GM12878 (cell line): Measurements from ENCODE around the gene EMID1. TPM values are rescaled to one million over a fixed set of nuclear protein-coding genes. Genes with fewer than 3 reads are reported as not detected.

ENCODE experiments used
- ATAC-seq: fragments of 200-7000 bp; cut with Tn5 transposase; 3 replicates; pipeline ENCODE4 v1.9.1; 2020; ENCODE audit warnings: mild to moderate bottlenecking, moderate library complexity
- BruUV-seq: library from RNA; stranded (reverse); fragments of 400-500 nt; replicated peaks from 2 replicates; lab custom pipeline; 2021; lab: Mats Ljungman, UMichigan
- CTCF ChIA-PET: fragments of 300-600 bp; sonication (Branson Sonifier 250); formaldehyde crosslinking; extraction: SDS; loops from one replicate; lab custom pipeline; 2021; ENCODE audit warnings: inconsistent platforms; lab: Yijun Ruan, JAX
- POLR2A ChIA-PET: fragments of 350-600 bp; formaldehyde crosslinking; extraction: SDS; loops from one replicate; lab custom pipeline; 2021; ENCODE audit warnings: inconsistent platforms; lab: Charles Lee
- RAD21 ChIA-PET: fragments of 300-600 bp; sonication (Branson Sonifier 250); formaldehyde crosslinking; loops from one replicate; lab custom pipeline; 2023; ENCODE audit warnings: antibody characterized with exemption; ENCODE audit not compliant: unreplicated experiment; lab: Charles Lee
- SMC1A ChIA-PET: fragments of 300-600 bp; sonication (Branson Sonifier 250); formaldehyde crosslinking; loops from one replicate; lab custom pipeline; 2023; ENCODE audit not compliant: unreplicated experiment, uncharacterized antibody; lab: Charles Lee
- DNase-seq: peaks from one replicate; pipeline ENCODE4 v3.0.0-alpha.2; 2011; ENCODE audit warnings: low read depth, low spot score
- FAIRE-seq: peaks from 3 replicates; lab custom pipeline; 2011; peaks lifted over from hg19 to GRCh38; lab: Jason Lieb, UNC
- H2AFZ ChIP-seq: 2 replicates; pipeline ENCODE4 v1.6.0; 2011; ENCODE audit warnings: low read depth, low read length, control low read depth; ENCODE audit not compliant: control insufficient read depth
- H3K27ac ChIP-seq: 2 replicates; pipeline ENCODE4 v1.5.1; 2011; ENCODE audit warnings: control low read depth; ENCODE audit not compliant: control insufficient read depth, insufficient read depth
- H3K27me3 ChIP-seq, 2 experiments: replicated peaks in 1 of 2; 2 replicates each; pipeline versions ENCODE4 v1.6.0 to v1.6.1; 2011; ENCODE audit warnings: low read length in 1 of 2; ENCODE audit not compliant: control insufficient read depth in 2 of 2, insufficient read depth in 2 of 2
- H3K36me3 ChIP-seq, 2 experiments: 2 replicates each; pipeline ENCODE4 v1.5.1; 2011; ENCODE audit warnings: low read length in 1 of 2; ENCODE audit not compliant: control insufficient read depth in 2 of 2, insufficient read depth in 2 of 2
- H3K4me1 ChIP-seq: 2 replicates; pipeline ENCODE4 v1.6.1; 2011; ENCODE audit warnings: mild to moderate bottlenecking, low read length, moderate library complexity, mixed read lengths; ENCODE audit not compliant: control insufficient read depth, insufficient read depth
- H3K4me2 ChIP-seq: 2 replicates; pipeline ENCODE4 v1.6.0; 2011; ENCODE audit warnings: control low read depth; ENCODE audit not compliant: control insufficient read depth, insufficient read depth
- H3K4me3 ChIP-seq: fragments of 200-600 bp; sonication (generic); 2 replicates; pipeline ENCODE4 v1.5.1; 2016
- H3K79me2 ChIP-seq: 2 replicates; pipeline ENCODE4 v1.6.0; 2011; ENCODE audit warnings: low read length; ENCODE audit not compliant: control insufficient read depth, insufficient read depth
- H3K9ac ChIP-seq: 2 replicates; pipeline ENCODE4 v1.8.0; 2011; ENCODE audit warnings: low read length, control low read depth, mixed read lengths; ENCODE audit not compliant: control insufficient read depth, insufficient read depth
- H3K9me3 ChIP-seq: replicated peaks from 3 replicates; pipeline ENCODE4 v1.5.1; 2011; ENCODE audit warnings: mild to moderate bottlenecking, low read length; ENCODE audit not compliant: control insufficient read depth, insufficient read depth
- H4K20me1 ChIP-seq: 2 replicates; pipeline ENCODE4 v1.6.0; 2011; ENCODE audit not compliant: control insufficient read depth, insufficient read depth
- EGR1 ChIP-seq, 2 experiments: IDR thresholded peaks; 1 replicate in 1 of 2; 2 replicates in 1 of 2; pipeline ENCODE4 v1.6.1; 2011 to 2012; ENCODE audit warnings: low read depth in 2 of 2, low read length in 2 of 2, borderline replicate concordance in 1 of 2, mild to moderate bottlenecking in 1 of 2, moderate library complexity in 1 of 2
- PML ChIP-seq: IDR thresholded peaks from 2 replicates; pipeline ENCODE4 v1.6.1; 2012; ENCODE audit warnings: low read length, inconsistent platforms
- POLR2AphosphoS2 ChIP-seq: IDR thresholded peaks from 2 replicates; pipeline ENCODE4 v1.6.1; 2011; ENCODE audit warnings: low read depth, mild to moderate bottlenecking, low read length, improper control_type of control experiment, moderate library complexity
- RUNX3 ChIP-seq: IDR thresholded peaks from 2 replicates; pipeline ENCODE4 v1.6.1; 2012; ENCODE audit warnings: low read length, inconsistent platforms
- SMARCA5 ChIP-seq: fragments of 450-650 bp; IDR thresholded peaks from 2 replicates; pipeline ENCODE4 v1.6.1; 2017; ENCODE audit warnings: mild to moderate bottlenecking
- STAT1 ChIP-seq: fragments of 450-650 bp; conservative IDR thresholded peaks from 2 replicates; pipeline ENCODE4 v1.6.1; 2014; ENCODE audit warnings: antibody characterized with exemption, mild to moderate bottlenecking
- ZNF217 ChIP-seq: fragments of 450-650 bp; IDR thresholded peaks from 2 replicates; pipeline ENCODE4 v1.6.1; 2017; ENCODE audit warnings: antibody characterized with exemption, mild to moderate bottlenecking
- WGBS: methylation state at CpG from one replicate; pipeline ENCODE4 v1.1.6; 2016; ENCODE audit warnings: low lambda C conversion rate; ENCODE audit not compliant: insufficient replicate concordance, insufficient coverage; ENCODE audit errors: missing lambda C conversion rate; 5-methylcytosine and 5-hydroxymethylcytosine counted together
- in situ Hi-C: fragments of 300-500 bp; cut with MboI; formaldehyde crosslinking; loops from 9 replicates; pipeline ENCODE4 v1.14.3; 2018; ENCODE audit warnings: mixed read lengths
- intact Hi-C: fragments of 100-400 bp; cut with micrococcal nuclease; formaldehyde crosslinking; loops from one replicate; pipeline ENCODE4 v1.14.2; 2022; ENCODE audit not compliant: unreplicated experiment
- polyA plus RNA-seq, 11 experiments: library from polyadenylated mRNA; depleted of rRNA in 4 of 11; unstranded in 6 of 11; stranded (reverse) in 5 of 11; fragments of >200 nt; fragmentation: Nextera tagmentation in 4 of 11; fragmentation: Illumina TruSeq in 1 of 11; extraction: Ambion mirVana in 4 of 11; extraction: Trizol in 1 of 11; gene quantifications; 1 replicate in 1 of 11; 2 replicates in 10 of 11; pipeline versions ENCODE4 v1.2.1 to v1.2.3, GENCODE V29; 2011 to 2016; ENCODE audit warnings: inconsistent platforms in 2 of 11, missing spikeins in 2 of 11, low read depth in 1 of 11
- total RNA-seq, 4 experiments: library from RNA; depleted of rRNA in 3 of 4; stranded (reverse); fragments of >200 nt in 3 of 4; fragmentation: Illumina TruSeq in 1 of 4; extraction: Trizol in 1 of 4; gene quantifications; 2 replicates each; pipeline versions ENCODE4 v1.2.1 to v1.2.3, GENCODE V29; 2013 to 2021
- TF ChIP-seq, protein P1 (sequence below): fragments of 450-650 bp; IDR thresholded peaks from 2 replicates; pipeline ENCODE4 v1.6.1; 2017; ENCODE audit warnings: mild to moderate bottlenecking, low read depth, inconsistent platforms; ENCODE audit not compliant: poor library complexity, severe bottlenecking
- TF ChIP-seq, protein P2 (sequence below): fragments of 450-650 bp; IDR thresholded peaks from 2 replicates; pipeline ENCODE4 v1.6.1; 2017; ENCODE audit warnings: mild to moderate bottlenecking
- TF ChIP-seq, protein P3 (sequence below): fragments of 450-650 bp; IDR thresholded peaks from 2 replicates; pipeline ENCODE4 v1.6.1; 2016; ENCODE audit warnings: mild to moderate bottlenecking, moderate library complexity, borderline replicate concordance

The EMID1 gene
- total and polyA plus RNA-seq, 10 of the 15 experiments (the other 5 are each of a cell fraction or from before 2014, with no cell fraction given) = 1.2 to 60.3 (median 12.0) TPM

DNA sequence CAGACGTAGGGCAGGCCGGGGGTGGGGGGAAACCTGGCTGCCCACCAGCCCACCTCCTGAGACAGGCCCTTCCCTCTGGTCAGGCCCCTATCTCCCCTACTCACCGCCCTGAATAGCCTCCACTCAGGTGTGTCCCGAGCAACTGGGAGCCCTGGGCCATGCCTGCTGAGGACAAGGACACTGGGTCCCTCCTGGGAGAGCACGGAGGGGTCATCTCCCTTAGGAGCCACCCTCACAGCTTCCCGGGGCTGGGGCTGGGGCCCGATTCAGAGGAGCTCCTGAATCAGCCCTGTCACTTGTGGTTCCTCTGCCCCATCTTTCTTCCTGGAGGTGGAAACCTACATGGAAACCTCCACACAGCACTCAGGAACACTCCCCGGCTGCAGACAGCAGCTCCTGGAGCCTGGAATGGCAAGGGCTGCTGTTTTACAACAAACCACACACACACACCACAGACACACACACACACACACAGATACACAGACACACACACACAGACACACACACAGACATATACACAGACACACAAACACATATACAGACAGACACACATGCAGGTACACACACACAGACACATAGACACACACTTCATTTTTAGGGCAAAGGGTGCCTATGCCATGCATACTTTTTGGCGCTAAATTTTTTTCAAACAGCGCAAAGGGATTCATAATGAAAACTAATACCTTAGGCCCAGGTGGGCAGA lies 9.6 kb upstream of the EMID1 start:
- H3K79me2 ChIP-seq = no peaks in the 10 kb centered on the region; the same call in 1 of the 2 replicates
- no peak for TF ChIP-seq PML
- no peak for TF ChIP-seq SMARCA5
- TF ChIP-seq, protein P1, sequence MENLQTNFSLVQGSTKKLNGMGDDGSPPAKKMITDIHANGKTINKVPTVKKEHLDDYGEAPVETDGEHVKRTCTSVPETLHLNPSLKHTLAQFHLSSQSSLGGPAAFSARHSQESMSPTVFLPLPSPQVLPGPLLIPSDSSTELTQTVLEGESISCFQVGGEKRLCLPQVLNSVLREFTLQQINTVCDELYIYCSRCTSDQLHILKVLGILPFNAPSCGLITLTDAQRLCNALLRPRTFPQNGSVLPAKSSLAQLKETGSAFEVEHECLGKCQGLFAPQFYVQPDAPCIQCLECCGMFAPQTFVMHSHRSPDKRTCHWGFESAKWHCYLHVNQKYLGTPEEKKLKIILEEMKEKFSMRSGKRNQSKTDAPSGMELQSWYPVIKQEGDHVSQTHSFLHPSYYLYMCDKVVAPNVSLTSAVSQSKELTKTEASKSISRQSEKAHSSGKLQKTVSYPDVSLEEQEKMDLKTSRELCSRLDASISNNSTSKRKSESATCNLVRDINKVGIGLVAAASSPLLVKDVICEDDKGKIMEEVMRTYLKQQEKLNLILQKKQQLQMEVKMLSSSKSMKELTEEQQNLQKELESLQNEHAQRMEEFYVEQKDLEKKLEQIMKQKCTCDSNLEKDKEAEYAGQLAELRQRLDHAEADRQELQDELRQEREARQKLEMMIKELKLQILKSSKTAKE = no peak
- TF ChIP-seq STAT1 = no peak
- TF ChIP-seq, protein P2, sequence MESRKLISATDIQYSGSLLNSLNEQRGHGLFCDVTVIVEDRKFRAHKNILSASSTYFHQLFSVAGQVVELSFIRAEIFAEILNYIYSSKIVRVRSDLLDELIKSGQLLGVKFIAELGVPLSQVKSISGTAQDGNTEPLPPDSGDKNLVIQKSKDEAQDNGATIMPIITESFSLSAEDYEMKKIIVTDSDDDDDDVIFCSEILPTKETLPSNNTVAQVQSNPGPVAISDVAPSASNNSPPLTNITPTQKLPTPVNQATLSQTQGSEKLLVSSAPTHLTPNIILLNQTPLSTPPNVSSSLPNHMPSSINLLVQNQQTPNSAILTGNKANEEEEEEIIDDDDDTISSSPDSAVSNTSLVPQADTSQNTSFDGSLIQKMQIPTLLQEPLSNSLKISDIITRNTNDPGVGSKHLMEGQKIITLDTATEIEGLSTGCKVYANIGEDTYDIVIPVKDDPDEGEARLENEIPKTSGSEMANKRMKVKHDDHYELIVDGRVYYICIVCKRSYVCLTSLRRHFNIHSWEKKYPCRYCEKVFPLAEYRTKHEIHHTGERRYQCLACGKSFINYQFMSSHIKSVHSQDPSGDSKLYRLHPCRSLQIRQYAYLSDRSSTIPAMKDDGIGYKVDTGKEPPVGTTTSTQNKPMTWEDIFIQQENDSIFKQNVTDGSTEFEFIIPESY = 0 out of 2 replicates have a peak, but pooled peaks have one; percentile 41
- 0 out of 2 replicates have a peak, but pooled peaks have one; percentile 6 for TF ChIP-seq RUNX3
- TF ChIP-seq ZNF217 = no peak
- TF ChIP-seq, protein P3, sequence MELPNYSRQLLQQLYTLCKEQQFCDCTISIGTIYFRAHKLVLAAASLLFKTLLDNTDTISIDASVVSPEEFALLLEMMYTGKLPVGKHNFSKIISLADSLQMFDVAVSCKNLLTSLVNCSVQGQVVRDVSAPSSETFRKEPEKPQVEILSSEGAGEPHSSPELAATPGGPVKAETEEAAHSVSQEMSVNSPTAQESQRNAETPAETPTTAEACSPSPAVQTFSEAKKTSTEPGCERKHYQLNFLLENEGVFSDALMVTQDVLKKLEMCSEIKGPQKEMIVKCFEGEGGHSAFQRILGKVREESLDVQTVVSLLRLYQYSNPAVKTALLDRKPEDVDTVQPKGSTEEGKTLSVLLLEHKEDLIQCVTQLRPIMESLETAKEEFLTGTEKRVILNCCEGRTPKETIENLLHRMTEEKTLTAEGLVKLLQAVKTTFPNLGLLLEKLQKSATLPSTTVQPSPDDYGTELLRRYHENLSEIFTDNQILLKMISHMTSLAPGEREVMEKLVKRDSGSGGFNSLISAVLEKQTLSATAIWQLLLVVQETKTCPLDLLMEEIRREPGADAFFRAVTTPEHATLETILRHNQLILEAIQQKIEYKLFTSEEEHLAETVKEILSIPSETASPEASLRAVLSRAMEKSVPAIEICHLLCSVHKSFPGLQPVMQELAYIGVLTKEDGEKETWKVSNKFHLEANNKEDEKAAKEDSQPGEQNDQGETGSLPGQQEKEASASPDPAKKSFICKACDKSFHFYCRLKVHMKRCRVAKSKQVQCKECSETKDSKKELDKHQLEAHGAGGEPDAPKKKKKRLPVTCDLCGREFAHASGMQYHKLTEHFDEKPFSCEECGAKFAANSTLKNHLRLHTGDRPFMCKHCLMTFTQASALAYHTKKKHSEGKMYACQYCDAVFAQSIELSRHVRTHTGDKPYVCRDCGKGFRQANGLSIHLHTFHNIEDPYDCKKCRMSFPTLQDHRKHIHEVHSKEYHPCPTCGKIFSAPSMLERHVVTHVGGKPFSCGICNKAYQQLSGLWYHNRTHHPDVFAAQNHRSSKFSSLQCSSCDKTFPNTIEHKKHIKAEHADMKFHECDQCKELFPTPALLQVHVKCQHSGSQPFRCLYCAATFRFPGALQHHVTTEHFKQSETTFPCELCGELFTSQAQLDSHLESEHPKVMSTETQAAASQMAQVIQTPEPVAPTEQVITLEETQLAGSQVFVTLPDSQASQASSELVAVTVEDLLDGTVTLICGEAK = no peak
- TF ChIP-seq EGR1 (IDR thresholded peaks at IDR 0.05; ENCODE audit: borderline replicate concordance in 1 of 2, low read depth in 2 of 2, low read length in 2 of 2) = peak in 1 of 2 experiments; percentile 4; a peak in 1 of 3 replicates
- no peak for TF ChIP-seq POLR2AphosphoS2
- SMC1A ChIA-PET = interaction anchor here (1.4 to 16.1 kb wide), 2 partner anchors 22 to 28 kb away, joined by 3 to 165 read pairs; no protein-coding TSS in a partner anchor
- peaks cover 3% of the 10 kb centered on the region; the same call in 2 of the 3 replicates for H3K9me3 ChIP-seq
- H2AFZ ChIP-seq = no peak overlapping the region
- H3K9ac ChIP-seq = no peak overlapping the region
- no peak for DNase-seq
- POLR2A ChIA-PET = interaction anchor here (0.5 to 15.3 kb wide), 5 partner anchors 9 to 45 kb away, joined by 3 to 239 read pairs (median 3); no protein-coding TSS in a partner anchor
- no peaks in the 10 kb centered on the region for H4K20me1 ChIP-seq
- no peak for FAIRE-seq
- peaks cover 6% of the 10 kb centered on the region for H3K4me1 ChIP-seq
- H3K27ac ChIP-seq = no peak overlapping the region
- RAD21 ChIA-PET = interaction anchor here (10.8 kb wide), 1 partner anchor 29 kb away, joined by 153 read pairs; no protein-coding TSS in a partner anchor
- no TSS peak for BruUV-seq
- H3K4me2 ChIP-seq = no peak overlapping the region
- WGBS = 56% methylated on average over 10 of the region's 10 CpGs
- ATAC-seq = no peak
- intact Hi-C loops (no loop called here), in situ Hi-C loops (no loop called here)
- no peaks in the 10 kb centered on the region; a peak in 1 of 4 replicates for H3K36me3 ChIP-seq
- H3K27me3 ChIP-seq = no peaks in the 10 kb centered on the region
- H3K4me3 ChIP-seq = no peak overlapping the region
- CTCF ChIA-PET = interaction anchor here (1.0 to 1.3 kb wide), 2 partner anchors 11 to 42 kb away, joined by 3 to 4 read pairs; no protein-coding TSS in a partner anchor
